Activated CD4-positive, alpha-beta T cell treated with anti-CD3 and anti-CD28 coated beads, Interleukin-2, amount 50 U/mL, for 24 hours (primary cell): ENCODE measurements around the gene MAPK1.
A peak's percentile ranks its signal among the peaks of the same experiment; 100 is the strongest.
"Not testable (repeated sequence)": the region's sequence is repeated elsewhere in the genome, so short reads cannot be mapped to it uniquely, and the experiment has no call there.

Experiments used
- DNase-seq, 2 donors: peaks; one replicate each; pipeline ENCODE4 v3.0.0-alpha.2; 2020; ENCODE audit warnings: low read depth in 1 of 2, low spot score in 1 of 2

The MAPK1 gene

GRCh38 chr22:21823740-21824444 lies 43.6 kb downstream of the MAPK1 start:
- no peak for DNase-seq

GRCh38 chr22:21819183-21819770 lies 48.2 kb downstream of the MAPK1 start:
- DNase-seq: no peak

GRCh38 chr22:21818487-21819182 lies 48.8 kb downstream of the MAPK1 start:
- no peak for DNase-seq

GRCh38 chr22:21817497-21817853 lies 50.0 kb downstream of the MAPK1 start:
- not testable (repeated sequence) for DNase-seq

GRCh38 chr22:21816787-21817496 lies 50.5 kb downstream of the MAPK1 start:
- peak in 1 of 2 donors; percentile 35 for DNase-seq

- DNase-seq: no peak
Observed at GRCh38 chr22:21816472-21816786, 51.0 kb downstream of the MAPK1 start.

GRCh38 chr22:21815958-21816357 lies 51.5 kb downstream of the MAPK1 start:
- no peak for DNase-seq

- DNase-seq: no peak
Observed at GRCh38 chr22:21815357-21815756, 52.1 kb downstream of the MAPK1 start.

- no peak for DNase-seq
Observed at GRCh38 chr22:21811982-21812381, 55.5 kb downstream of the MAPK1 start.

- no peak for DNase-seq
Observed at GRCh38 chr22:21807544-21808529, 59.6 kb downstream of the MAPK1 start.

GRCh38 chr22:21805325-21805724 lies 62.1 kb downstream of the MAPK1 start:
- DNase-seq: not testable (repeated sequence)

- DNase-seq: no peak
Observed at GRCh38 chr22:21803811-21804249, 63.6 kb downstream of the MAPK1 start.

- no peak for DNase-seq
Observed at GRCh38 chr22:21802673-21803072, 64.8 kb downstream of the MAPK1 start.

GRCh38 chr22:21802056-21802455 lies 65.4 kb downstream of the MAPK1 start:
- DNase-seq: no peak

GRCh38 chr22:21801304-21801644 lies 66.2 kb downstream of the MAPK1 start:
- not testable (repeated sequence) for DNase-seq

- DNase-seq: no peak
Observed at GRCh38 chr22:21800552-21801303, 66.7 kb downstream of the MAPK1 start.

GRCh38 chr22:21797444-21798221 lies 69.8 kb downstream of the MAPK1 start:
- DNase-seq: no peak

GRCh38 chr22:21796863-21797262 lies 70.6 kb downstream of the MAPK1 start:
- no peak for DNase-seq

GRCh38 chr22:21796231-21796630 lies 71.2 kb downstream of the MAPK1 start:
- no peak for DNase-seq
